ENCODE measurements around the gene TPRN.

Gene TPRN

DNA sequence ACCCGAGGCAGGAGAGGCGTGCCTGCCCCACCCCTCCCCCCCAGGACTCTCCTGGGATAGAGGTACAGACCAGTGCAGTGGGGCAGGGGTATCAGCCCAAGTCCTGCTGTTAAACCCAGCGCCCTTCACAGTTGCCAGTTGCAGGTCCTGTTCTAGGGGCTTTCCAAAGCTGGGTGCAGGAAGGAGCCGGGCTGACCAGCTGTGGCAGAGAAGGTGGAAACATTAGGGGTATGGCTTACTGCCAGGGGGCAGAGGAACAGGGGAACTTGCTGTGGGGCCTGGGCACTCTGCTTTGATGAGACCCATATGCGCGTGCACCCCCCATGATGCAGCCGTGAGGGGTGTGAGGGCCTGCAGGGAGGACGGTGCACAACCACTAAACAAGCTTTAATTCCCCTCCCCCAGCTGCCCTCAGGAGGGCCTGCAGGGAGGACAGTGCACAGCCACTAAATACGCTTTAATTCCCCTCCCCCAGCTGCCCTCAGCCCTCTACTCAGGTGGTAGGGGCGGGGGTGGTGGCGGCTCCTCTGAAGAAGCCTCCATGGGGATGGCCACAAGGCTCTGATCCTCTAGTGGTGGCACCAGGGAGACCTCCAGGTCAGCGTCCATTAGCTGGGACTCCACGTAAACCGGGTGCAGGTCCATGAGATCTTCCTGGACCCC is 29.9 kb downstream of the TPRN start:
- TF ChIP-seq, protein P1, sequence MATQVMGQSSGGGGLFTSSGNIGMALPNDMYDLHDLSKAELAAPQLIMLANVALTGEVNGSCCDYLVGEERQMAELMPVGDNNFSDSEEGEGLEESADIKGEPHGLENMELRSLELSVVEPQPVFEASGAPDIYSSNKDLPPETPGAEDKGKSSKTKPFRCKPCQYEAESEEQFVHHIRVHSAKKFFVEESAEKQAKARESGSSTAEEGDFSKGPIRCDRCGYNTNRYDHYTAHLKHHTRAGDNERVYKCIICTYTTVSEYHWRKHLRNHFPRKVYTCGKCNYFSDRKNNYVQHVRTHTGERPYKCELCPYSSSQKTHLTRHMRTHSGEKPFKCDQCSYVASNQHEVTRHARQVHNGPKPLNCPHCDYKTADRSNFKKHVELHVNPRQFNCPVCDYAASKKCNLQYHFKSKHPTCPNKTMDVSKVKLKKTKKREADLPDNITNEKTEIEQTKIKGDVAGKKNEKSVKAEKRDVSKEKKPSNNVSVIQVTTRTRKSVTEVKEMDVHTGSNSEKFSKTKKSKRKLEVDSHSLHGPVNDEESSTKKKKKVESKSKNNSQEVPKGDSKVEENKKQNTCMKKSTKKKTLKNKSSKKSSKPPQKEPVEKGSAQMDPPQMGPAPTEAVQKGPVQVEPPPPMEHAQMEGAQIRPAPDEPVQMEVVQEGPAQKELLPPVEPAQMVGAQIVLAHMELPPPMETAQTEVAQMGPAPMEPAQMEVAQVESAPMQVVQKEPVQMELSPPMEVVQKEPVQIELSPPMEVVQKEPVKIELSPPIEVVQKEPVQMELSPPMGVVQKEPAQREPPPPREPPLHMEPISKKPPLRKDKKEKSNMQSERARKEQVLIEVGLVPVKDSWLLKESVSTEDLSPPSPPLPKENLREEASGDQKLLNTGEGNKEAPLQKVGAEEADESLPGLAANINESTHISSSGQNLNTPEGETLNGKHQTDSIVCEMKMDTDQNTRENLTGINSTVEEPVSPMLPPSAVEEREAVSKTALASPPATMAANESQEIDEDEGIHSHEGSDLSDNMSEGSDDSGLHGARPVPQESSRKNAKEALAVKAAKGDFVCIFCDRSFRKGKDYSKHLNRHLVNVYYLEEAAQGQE (IDR thresholded peaks at IDR 0.05; ENCODE audit: low read depth): no peak
- no peak for TF ChIP-seq EP300 (IDR thresholded peaks at IDR 0.05; ENCODE audit: borderline replicate concordance)
- no peak for TF ChIP-seq ZBTB7A (IDR thresholded peaks at IDR 0.05; ENCODE audit: low read depth)
- no peak for TF ChIP-seq YY1 (IDR thresholded peaks at IDR 0.05; ENCODE audit: low read depth)
- TF ChIP-seq EGR1 (IDR thresholded peaks at IDR 0.05): no peak
- TF ChIP-seq, protein P2, sequence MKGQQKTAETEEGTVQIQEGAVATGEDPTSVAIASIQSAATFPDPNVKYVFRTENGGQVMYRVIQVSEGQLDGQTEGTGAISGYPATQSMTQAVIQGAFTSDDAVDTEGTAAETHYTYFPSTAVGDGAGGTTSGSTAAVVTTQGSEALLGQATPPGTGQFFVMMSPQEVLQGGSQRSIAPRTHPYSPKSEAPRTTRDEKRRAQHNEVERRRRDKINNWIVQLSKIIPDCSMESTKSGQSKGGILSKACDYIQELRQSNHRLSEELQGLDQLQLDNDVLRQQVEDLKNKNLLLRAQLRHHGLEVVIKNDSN (IDR thresholded peaks at IDR 0.05): no peak
- no peak for TF ChIP-seq TAF1 (IDR thresholded peaks at IDR 0.05; ENCODE audit: low read depth)
- no peak for TF ChIP-seq NFIC (IDR thresholded peaks at IDR 0.05)
- no peak for TF ChIP-seq CEBPB (IDR thresholded peaks at IDR 0.05)

DNA sequence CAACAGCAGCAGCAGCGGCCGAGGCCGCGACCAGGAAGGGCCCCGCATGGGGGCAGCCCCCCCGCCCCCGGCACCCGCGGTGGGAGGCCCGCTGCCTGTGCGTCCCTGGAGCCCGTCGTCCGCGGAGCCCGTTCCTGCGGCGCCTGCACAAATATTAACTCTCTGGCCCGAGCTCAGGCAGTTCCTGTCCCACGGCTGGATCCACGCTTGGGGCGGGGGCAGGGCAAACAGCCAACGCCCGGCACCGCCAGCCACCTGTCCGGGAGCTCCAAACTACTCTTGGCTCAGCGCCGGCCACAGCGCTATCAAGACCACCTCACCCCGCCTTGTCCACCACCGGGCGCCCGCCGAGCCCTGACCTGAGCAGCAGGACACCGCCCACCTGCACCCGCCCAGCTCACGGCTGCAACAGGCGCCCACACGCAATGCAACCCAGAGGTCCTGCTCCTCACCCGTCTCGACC is 30.6 kb downstream of the TPRN start, which contains the start of gene LRRC26:
LRRC26 (minus strand) TSS at position 156 of the 463 bp plus-strand sequence; CDS start at position 48, 108 bp downstream.
- TF ChIP-seq TAF1 (IDR thresholded peaks at IDR 0.05; ENCODE audit: low read depth): no peak
- TF ChIP-seq EP300 (IDR thresholded peaks at IDR 0.05; ENCODE audit: borderline replicate concordance): no peak
- no peak for TF ChIP-seq ZBTB7A (IDR thresholded peaks at IDR 0.05; ENCODE audit: low read depth)
- TF ChIP-seq YY1 (IDR thresholded peaks at IDR 0.05; ENCODE audit: low read depth): no peak
- TF ChIP-seq, protein P1 (IDR thresholded peaks at IDR 0.05; ENCODE audit: low read depth): no peak
- TF ChIP-seq NFIC (IDR thresholded peaks at IDR 0.05): no peak
- no peak for TF ChIP-seq CREB1 (IDR thresholded peaks at IDR 0.05; ENCODE audit: low read depth)
- TF ChIP-seq RAD21 (IDR thresholded peaks at IDR 0.05; ENCODE audit: low read depth): no peak
- TF ChIP-seq TEAD4 (IDR thresholded peaks at IDR 0.05): no peak
- TF ChIP-seq EGR1 (IDR thresholded peaks at IDR 0.05): no peak
- TF ChIP-seq, protein P3, sequence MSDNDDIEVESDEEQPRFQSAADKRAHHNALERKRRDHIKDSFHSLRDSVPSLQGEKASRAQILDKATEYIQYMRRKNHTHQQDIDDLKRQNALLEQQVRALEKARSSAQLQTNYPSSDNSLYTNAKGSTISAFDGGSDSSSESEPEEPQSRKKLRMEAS (IDR thresholded peaks at IDR 0.05): no peak
- TF ChIP-seq FOXM1 (IDR thresholded peaks at IDR 0.05; ENCODE audit: borderline replicate concordance, low read depth): no peak
- TF ChIP-seq, protein P2 (IDR thresholded peaks at IDR 0.05): no peak
- no peak for TF ChIP-seq TCF12 (IDR thresholded peaks at IDR 0.05; ENCODE audit: low read depth)
- TF ChIP-seq CEBPB (IDR thresholded peaks at IDR 0.05): no peak

GRCh38 chr9:137168904-137169856 is 31.4 kb downstream of the TPRN start:
- TF ChIP-seq CEBPB (IDR thresholded peaks at IDR 0.05) (no peak; the same call in 1 of the 2 replicates), NFIC (IDR thresholded peaks at IDR 0.05) (peak; percentile 31; the same call in 1 of the 2 replicates), CREB1 (IDR thresholded peaks at IDR 0.05; ENCODE audit: low read depth) (no peak), EGR1 (IDR thresholded peaks at IDR 0.05) (0 out of 2 replicates have a peak, but pooled peaks have one; percentile 8), TEAD4 (IDR thresholded peaks at IDR 0.05) (peak; percentile 16), ZBTB7A (IDR thresholded peaks at IDR 0.05; ENCODE audit: low read depth) (peak; percentile 47; the same call in 1 of the 2 replicates), TAF1 (IDR thresholded peaks at IDR 0.05; ENCODE audit: low read depth) (peak; percentile 16; the same call in 1 of the 2 replicates), TCF12 (IDR thresholded peaks at IDR 0.05; ENCODE audit: low read depth) (peak; percentile 32; the same call in 1 of the 2 replicates)
- TF ChIP-seq, protein P3 (IDR thresholded peaks at IDR 0.05): peak; percentile 93

GRCh38 chr9:137168573-137168903 is 32.0 kb downstream of the TPRN start:
- TF ChIP-seq, protein P2 (IDR thresholded peaks at IDR 0.05): no peak
- TF ChIP-seq TEAD4 (IDR thresholded peaks at IDR 0.05) (no peak; the same call in 1 of the 2 replicates), ZBTB7A (IDR thresholded peaks at IDR 0.05; ENCODE audit: low read depth) (peak; percentile 16; the same call in 1 of the 2 replicates), EP300 (IDR thresholded peaks at IDR 0.05; ENCODE audit: borderline replicate concordance) (no peak), FOXM1 (IDR thresholded peaks at IDR 0.05; ENCODE audit: borderline replicate concordance, low read depth) (no peak), CREB1 (IDR thresholded peaks at IDR 0.05; ENCODE audit: low read depth) (no peak)
- TF ChIP-seq, protein P3 (IDR thresholded peaks at IDR 0.05): peak; percentile 64
